Measurements from ENCODE around the gene NSMCE1.

Gene NSMCE1

DNA sequence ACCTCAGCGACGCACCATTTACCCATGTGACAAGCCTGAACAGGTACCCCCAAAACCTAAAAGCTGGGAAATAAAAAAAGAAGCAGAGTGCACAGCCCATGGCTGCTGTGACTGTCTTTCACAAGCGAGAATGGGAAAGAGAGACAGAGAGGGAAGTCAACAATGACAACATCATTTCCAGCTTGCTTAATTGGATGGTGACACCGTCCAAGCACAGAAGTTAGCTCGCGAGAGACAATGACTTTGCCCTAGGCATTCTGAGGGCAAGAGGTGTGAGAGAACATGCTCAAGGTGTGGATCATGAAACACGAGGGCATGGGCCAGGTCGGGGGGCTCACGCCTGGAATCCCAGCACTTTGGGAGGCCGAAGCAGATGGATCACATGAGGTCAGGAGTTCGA is 19.3 kb upstream of the NSMCE1 start:
- H3K4me3 ChIP-seq (ENCODE audit: low read depth, low read length) = no peak overlapping the region
- TF ChIP-seq, protein P1, sequence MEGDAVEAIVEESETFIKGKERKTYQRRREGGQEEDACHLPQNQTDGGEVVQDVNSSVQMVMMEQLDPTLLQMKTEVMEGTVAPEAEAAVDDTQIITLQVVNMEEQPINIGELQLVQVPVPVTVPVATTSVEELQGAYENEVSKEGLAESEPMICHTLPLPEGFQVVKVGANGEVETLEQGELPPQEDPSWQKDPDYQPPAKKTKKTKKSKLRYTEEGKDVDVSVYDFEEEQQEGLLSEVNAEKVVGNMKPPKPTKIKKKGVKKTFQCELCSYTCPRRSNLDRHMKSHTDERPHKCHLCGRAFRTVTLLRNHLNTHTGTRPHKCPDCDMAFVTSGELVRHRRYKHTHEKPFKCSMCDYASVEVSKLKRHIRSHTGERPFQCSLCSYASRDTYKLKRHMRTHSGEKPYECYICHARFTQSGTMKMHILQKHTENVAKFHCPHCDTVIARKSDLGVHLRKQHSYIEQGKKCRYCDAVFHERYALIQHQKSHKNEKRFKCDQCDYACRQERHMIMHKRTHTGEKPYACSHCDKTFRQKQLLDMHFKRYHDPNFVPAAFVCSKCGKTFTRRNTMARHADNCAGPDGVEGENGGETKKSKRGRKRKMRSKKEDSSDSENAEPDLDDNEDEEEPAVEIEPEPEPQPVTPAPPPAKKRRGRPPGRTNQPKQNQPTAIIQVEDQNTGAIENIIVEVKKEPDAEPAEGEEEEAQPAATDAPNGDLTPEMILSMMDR (IDR thresholded peaks at IDR 0.05; ENCODE audit: borderline replicate concordance, insufficient read depth, low read depth, low read length) = no peak

- TF ChIP-seq, protein P1 (IDR thresholded peaks at IDR 0.05; ENCODE audit: borderline replicate concordance, insufficient read depth, low read depth, low read length) = no peak
- H3K4me3 ChIP-seq (ENCODE audit: low read depth, low read length) = no peak overlapping the region
Measured at GRCh38 chr16:27287051-27287811, 18.7 kb upstream of the NSMCE1 start.

- TF ChIP-seq, protein P1 (IDR thresholded peaks at IDR 0.05; ENCODE audit: borderline replicate concordance, insufficient read depth, low read depth, low read length) = no peak
- no peak overlapping the region for H3K4me3 ChIP-seq (ENCODE audit: low read depth, low read length)
Measured at GRCh38 chr16:27286451-27286850, 17.9 kb upstream of the NSMCE1 start.

DNA sequence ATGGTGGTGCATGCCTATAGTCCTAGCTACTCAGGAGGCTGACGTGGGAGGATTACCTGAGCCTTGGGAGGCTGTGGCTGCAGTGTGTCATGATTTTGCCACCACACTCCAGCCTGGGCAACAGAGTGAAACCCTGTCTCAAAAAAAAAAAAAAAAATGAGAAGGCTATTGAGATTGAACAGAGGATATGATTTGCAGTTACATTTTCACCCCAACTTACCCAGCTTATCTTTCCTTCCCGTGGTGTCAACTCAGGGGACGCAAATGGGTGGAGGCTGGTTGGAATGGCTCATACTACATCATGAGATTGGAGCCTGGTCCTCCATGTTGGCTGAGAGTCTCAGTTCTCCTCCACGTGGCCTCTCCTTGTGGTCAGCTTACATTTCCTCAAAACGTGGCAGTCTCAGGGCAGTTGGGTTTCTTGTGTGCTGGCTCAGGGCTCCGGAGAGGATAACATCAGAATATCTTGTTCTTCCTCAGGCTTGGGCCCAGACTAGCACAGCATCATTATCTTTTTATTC is 17.2 kb upstream of the NSMCE1 start:
- TF ChIP-seq, protein P1 (IDR thresholded peaks at IDR 0.05; ENCODE audit: borderline replicate concordance, insufficient read depth, low read depth, low read length) = no peak
- no peak overlapping the region for H3K4me3 ChIP-seq (ENCODE audit: low read depth, low read length)

DNA sequence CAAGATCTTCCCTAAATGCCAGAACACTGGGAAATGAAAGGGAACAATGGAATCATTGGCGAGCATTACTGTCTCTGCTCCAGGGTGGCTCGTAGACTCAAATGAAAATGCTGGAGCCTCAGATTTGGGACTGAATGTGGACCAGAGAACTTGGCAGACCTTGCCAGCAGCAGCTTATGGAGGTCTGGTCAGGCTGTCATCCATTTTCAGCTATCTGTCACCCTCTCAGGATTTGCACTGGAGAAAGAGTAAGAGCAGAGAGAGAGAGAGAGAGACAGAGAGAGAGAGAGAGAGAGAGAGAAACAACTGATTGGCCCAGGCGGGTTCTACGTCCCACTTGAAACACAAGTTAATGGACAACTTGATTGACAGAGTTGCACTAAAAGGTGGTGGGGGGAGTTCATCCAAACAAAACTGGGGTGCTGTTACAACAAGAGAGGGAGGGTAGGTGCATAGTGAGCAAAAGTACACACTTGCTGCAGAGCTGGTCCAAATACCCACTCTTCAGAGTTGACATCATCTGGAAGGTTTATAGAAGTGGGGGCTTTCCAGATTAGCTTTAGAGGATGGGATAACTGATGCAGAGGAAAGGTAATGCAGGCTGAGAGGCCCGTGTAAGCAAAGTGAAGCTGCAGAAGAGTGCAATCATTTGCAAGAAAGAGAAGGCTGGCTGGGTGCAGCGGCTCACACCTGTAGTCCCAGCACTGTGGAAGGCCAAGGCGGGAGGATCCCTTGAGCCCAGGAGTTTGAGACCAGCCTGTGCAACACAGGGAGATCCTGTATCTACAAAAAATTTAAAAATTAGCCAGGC is 16.5 kb upstream of the NSMCE1 start:
- TF ChIP-seq, protein P1 (IDR thresholded peaks at IDR 0.05; ENCODE audit: borderline replicate concordance, insufficient read depth, low read depth, low read length) = no peak
- H3K4me3 ChIP-seq (ENCODE audit: low read depth, low read length) = no peak overlapping the region

DNA sequence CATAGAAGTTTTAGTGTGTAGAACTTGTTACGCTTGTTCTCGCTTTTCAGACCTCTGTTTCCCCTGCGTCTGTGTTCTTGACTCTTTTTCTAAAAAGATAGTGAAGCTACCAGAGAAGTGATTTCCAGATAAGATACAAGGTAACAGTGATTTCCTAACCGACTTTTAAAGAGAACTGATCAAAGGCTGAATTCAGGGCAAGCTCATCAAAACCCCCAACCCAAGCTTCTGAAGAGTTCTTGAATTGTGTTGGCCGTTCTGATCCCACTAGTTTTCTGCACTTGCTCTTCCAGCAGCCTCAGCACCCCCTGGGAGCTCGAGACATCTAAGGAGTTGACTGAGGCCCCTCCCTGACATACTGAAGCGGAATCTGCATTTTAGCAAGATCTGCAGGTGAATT is 12.7 kb upstream of the NSMCE1 start:
- TF ChIP-seq, protein P1 (IDR thresholded peaks at IDR 0.05; ENCODE audit: borderline replicate concordance, insufficient read depth, low read depth, low read length) = no peak

More for the DNA sequence above, 12.7 kb upstream of the NSMCE1 start:
- no peak overlapping the region for H3K4me3 ChIP-seq (ENCODE audit: low read depth, low read length)

All from GM12875 (cell line).